NCI-H146 (cell line): Measurements from ENCODE around the gene THAP9.
"Not testable (repeated sequence)": the region's sequence is repeated elsewhere in the genome, so short reads cannot be mapped to it uniquely, and the experiment has no call there.

Source experiments
- DNase-seq: peaks from one replicate; lab custom pipeline; 2025; lab: John Stamatoyannopoulos, UW

THAP9 gene

DNA sequence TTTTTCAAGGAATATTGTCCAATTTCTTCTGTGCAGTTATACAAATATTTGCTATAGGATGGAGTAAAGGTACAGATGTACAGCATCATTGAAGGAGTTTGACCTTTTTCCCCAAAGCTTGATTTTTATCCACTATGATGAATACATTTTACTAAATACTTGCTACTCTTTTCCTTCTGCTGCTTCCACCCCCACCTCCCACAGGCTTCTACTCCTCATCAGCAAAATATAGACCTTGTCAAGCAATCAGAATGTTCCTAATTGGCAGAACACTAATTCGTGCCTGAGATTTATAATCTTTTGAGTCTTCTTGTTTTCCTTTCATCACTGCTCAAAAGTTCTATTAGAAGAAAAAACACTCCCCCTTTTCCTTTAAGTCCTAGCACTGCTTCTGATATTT lies 3.8 kb upstream of the THAP9 start:
- DNase-seq, result no peak

DNA sequence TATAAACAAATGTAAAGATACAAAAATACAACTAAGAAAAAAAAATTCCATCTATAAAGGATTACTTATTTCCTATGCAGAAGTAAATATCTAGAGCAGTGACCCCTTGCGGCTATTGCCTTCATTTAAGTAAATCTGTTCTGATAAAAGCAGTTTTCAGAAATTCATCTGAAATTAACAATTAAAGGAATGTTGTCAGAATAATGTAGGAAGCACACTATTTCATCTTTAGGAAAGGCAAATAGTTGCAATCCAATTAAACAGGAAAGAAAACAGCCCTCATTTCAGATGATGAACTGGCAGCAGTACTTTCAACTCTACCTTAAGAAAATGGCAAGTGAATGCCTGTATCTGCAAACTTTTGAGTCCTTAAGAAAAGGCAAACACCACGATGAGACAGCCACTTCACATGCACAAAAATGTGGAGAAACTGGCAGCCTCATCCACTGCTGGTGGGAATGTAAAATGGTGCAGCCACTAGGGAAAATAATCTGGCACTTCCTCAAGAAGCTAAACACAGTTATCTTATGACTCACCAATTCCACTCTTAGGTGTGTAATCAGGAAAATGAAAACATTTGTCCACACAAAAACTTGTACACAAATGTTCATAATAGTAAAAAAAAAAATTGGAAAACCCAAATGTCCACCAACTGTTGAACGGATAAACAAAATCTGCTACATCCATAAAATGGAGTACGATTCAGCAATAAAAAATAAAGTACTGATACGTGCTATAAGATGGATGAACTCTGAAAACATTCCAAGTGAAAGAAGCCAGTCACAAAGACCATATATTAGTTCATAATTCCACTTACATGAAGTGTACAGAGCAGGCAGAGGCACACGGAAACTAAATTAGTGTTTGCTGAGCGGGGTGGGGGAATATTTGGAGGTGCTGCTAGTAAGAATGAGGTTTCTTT lies 2.0 kb upstream of the THAP9 start:
- DNase-seq, result no peak

DNA sequence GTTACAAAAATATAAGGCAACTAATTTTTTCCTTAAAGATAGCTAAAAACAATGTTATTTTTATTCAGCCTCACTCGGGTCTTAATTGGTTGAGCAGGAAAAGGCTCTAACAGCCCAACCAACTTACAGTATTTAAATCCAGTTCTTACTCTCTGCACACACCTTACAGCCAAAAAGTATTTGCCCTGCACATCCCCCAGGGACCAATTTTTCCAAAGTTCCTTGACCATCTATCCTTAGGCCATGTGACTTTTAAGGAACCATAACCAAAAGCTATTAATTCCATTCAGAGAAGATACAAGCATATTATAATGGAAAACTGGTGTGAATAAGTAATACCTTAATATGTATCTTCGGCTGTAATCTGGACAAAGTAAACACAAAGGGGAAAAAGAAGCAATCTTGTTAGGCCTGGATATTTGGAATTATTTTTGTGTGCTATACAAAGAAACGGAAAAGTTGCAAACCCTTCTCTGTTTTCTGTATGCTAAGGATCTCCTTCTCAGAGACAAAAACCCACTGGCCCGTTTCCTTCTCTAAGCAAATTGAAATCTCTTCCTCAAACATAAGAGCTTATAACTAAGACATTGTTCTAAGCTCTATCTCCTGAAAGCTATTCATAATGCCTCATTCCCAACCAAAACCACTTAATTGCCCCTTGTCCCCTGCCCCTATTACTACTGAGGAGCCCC lies 1.0 kb upstream of the THAP9 start:
- no peak for DNase-seq

DNA sequence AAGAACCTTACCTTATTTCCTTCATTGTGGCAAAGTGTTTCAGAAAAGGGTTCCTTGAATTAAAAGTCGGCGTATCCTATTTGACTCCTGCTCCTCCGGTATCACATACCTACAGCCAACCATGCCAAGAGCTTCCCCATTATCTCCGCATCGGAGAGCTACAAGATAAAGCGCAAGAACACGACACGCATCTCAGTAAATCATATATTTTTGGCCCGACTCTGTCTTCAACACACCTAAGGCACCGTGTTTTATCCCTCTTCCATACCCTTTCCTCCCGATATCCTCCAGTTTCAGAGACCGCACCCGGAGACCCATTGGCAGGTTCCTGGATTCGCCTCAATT lies 497 bp upstream of the THAP9 start:
- peak; percentile 26 for DNase-seq

DNA sequence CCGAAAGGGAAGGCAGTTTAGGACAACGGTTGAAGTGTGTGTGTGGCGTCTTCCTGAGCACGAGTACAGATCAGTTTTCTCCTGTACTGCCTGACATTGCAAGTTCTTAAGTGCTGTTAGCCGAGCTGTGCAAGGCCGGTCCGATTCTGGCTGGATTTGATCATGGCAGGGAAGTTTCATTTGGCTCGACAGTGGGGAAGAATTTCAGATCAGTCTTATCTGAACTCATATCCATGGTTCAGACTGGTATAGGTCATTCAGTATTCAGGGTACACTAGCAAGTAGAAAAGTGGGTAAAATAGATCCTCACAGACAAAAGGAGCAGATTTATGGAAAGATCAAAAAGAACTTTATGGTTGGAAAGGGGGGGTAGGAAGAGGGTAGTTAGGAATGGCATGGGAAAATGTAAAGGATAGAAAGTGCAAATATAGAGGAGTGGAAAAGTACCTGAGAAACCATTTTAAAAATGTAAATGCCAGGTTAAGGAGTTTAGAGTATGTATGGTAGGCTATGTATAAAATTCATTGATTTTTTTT lies 716 bp downstream of the THAP9 start:
- no peak for DNase-seq

DNA sequence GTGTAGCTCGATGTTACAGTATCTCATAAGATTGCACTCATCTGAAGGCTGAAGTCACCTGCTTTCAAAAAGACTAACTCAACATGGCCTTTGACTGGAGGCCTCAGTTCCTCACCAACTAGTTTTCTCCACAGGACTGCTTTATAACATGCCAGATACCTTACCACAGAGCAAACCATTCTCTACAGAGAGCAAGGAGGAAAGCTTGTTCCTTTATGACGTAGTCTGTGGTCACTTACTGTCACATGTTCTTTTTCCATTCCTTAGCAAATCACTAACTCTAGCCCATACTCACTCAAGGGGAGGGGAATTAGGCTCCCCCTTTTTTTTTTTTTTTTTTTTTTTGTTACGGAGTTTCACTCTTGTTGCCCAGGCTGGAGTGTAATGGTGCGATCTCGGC lies 3.2 kb downstream of the THAP9 start:
- DNase-seq, result no peak

DNA sequence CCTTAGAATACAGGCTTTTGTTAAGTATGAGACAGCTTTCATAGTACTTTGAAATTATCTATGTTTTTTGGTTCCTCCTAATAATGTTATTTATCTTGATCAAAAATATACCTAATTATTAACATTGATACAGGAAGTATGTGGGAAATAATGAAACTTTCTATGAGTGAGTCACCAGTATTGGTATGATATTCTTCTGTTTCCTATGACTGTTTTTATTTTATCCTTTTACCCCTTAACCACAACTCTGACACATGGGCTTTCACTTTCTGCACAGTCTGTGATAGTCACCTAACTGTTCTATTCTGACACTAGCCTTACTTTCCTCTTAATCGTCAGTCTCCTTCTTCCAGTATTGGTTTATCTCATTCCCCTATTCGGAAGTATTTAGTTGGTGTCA lies 4.7 kb downstream of the THAP9 start:
- DNase-seq, result no peak

DNA sequence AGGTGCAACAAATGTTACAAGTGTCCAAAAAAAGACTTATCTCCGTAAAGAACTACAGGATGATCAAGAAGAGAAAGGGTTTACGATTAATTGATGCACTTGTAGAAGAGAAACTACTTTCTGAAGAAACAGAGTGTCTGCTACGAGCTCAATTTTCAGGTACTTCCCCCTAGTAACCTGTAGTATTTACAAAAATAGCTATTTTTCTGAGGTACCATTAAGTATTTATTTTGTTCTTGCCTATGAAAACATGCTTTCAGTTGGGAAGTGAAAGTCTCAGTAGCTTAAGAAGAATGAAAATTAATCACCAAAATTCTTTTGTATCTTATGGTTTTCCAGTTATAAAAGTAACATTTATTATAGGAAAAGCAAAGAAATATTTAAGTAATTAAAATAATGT lies 5.9 kb downstream of the THAP9 start:
- DNase-seq, result no peak

DNA sequence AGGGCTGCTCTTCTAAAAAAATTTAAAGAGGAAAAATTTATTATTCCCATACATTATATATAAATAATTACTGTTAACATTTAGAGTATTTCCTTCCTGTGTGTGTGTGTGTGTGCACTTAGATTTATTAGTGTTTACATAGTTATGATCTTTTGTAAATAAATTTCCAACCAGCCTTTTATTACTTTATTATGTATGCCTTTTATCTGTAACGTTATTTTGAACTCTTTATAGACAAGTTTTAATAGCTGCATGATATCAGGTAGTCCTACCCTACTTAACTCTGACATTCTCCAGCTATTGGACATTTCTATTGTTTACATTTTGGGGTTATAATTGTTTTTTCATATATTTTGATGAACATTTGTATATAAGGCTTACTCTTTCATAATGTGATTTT lies 8.8 kb downstream of the THAP9 start:
- DNase-seq, result no peak

DNA sequence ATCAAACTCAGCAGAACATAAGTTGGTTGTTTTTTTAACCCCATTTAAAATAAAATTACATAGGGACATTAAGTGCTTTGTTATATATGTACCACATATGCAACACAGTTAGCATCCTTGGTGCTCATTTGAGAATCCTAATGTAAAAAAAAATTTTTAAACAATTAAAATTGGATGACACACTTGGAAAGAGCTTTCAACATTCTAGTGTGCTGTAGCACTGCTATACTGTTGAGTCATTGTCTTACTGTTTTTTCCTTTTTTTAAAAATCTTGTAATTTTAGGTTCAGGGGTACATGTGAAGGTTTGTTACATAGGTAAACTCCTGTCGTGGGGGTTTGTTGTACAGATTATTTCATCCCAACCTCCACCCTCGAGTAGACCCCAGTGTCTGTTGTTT lies 12.8 kb downstream of the THAP9 start:
- DNase-seq, result no peak

DNA sequence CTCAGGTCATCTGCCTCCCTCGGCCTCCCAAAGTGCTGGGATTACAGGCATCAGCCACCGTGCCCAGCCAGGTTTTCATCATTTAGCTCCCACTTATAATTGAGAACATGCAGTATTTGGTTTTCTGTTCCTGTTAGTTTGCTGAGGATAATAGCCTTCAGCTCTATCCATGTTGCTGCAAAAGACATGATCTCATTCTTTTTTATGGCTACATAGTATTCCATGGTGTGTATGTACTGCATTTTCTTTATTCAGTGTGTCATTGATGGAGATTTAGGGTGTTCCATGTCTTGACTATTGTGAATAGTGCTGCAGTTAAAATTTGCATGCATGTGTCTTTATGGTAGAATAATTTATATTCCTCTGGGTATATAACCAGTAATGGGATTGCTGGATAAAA lies 13.4 kb downstream of the THAP9 start:
- not testable (repeated sequence) for DNase-seq

DNA sequence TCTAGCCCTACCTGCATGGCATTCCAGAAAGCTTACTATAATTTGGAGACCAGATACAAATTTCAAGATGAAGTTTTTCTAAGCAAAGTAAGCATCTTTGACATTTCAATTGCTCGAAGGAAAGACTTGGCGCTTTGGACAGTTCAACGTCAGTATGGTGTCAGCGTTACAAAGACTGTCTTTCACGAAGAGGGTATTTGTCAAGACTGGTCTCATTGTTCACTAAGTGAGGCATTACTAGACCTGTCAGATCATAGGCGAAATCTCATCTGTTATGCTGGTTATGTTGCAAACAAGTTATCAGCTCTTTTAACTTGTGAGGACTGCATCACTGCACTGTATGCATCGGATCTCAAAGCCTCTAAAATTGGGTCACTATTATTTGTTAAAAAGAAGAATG lies 17.6 kb downstream of the THAP9 start:
- no peak for DNase-seq

DNA sequence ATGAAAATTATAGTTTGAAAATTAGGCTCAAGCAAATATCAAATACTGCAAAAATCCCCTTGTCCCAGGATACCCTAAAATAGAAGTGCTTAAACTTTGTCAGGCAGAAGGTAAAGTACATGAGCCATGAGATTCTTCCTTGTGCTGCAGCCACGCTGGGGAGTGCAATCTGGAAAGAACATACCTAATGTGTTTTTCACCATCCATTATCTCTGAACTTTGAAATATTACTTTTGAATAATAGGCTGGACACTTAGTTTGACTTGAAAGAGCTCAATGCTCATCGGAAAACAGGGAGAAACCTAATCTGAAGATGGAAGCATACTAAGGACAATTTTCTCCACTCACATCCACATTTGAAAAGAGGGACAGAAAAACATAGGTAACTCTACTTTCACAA lies 18.9 kb downstream of the THAP9 start:
- no peak for DNase-seq

DNA sequence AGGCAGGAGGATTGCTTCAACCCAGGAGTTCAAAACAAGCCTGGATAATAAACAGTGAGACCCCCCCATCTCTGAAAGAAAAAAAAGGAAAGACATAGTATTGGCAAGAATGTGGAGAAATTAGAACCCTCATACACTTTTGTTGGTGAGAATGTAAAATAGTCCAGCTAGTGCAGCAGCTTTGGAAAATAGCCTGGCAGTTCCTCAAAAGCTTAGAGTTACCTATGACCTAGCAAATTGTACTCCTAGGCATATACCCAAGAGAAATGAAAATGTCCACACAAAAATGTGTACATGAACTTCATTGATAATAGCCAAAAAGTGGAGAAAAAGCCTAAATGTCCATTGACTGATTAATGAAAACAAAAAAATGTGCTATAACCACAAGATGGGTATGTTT lies 21.3 kb downstream of the THAP9 start:
- no peak for DNase-seq

DNA sequence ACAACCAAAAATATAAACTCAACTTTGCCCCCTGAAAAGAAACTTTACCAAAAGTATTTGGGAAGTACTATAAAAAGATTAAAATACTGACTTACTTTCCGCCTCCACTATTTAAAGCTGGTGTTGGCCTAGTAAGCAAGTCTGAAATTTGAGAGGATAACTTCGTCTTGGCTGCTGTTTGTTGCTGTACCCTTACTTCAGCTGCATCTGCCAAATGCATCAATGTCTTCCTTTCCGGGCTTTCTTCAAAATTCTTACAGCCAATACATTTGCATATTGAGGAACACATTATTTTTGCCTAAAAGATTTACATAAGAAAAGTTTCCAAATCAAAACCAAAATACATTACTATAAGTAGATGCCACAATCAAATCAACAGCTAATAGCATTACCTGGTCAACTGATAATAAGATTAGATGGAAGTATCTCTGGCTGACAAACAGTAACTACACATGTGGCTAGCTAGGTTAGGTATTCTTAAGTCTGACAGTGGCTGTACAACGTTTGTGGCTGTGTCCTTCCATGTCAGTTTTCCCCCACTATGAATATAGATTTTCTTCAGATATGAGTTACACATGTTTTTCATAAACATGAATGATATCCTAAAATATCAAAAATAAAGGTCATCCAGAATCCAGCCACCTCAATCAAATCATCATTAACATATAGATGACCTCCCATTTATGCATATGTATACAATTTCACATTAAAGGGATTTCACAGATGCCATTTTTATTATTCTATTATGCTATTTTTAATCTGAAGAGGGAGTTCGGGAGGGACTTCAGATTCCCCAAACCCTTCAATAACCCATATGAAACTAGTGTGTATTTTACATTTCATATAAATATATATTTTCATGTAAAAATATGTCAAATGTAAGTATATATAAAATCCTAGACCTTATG lies 30.6 kb downstream of the THAP9 start:
- no peak for DNase-seq

DNA sequence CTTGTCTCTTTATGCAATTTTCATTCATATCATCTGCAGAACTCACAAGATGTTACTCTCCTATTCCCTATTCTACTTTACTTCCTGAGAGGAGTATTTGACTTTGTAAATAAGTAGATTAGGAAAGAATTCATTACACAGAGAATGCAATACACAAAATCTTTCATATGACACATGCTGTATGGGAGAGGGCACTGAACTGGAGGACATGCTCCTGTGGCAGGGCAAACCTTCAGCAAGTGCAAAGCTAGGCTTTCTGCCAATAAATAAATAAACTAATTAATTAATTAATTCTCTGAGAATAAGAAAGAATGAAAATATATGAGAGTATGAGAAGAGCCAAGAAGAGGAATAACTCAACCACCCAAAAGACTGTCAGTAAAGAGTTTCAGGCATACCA lies 33.9 kb downstream of the THAP9 start:
- DNase-seq, result no peak

DNA sequence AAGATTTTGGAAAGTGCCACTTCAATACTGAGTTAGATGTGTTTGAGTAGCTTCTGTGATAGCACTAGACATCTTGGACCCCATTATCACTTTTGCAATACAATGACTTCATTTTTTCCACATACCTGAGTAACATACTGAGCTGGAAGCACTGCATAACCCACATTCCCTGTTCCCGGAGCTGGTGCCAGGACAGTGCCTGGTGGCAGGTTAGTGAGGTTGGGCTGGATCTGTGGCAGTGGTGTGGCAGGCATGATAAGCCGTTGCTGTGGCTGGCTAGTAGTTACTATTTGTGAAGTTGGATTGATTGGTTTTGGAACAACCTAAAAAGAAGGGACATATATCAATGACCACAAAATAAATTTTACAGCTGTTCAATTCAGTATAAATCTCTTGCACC lies 38.9 kb downstream of the THAP9 start:
- DNase-seq, result no peak

DNA sequence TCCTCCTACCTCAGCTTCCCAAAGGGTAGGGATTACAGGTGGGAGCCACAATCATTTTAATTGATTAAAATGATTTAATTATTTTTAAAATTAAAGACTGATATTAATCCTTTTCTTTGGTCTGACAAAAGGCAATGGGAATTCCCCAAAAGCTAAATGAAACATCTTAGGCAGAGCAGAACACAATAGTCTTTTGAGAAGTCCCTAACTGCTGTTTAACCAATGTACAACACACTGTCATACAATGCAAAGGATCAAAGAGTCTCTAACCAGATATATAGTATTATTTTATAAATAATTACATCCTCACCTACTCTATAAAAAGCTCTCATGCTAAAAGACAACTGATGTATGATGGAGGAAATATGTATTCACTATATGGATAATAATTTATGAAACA lies 47.0 kb downstream of the THAP9 start:
- no peak for DNase-seq

DNA sequence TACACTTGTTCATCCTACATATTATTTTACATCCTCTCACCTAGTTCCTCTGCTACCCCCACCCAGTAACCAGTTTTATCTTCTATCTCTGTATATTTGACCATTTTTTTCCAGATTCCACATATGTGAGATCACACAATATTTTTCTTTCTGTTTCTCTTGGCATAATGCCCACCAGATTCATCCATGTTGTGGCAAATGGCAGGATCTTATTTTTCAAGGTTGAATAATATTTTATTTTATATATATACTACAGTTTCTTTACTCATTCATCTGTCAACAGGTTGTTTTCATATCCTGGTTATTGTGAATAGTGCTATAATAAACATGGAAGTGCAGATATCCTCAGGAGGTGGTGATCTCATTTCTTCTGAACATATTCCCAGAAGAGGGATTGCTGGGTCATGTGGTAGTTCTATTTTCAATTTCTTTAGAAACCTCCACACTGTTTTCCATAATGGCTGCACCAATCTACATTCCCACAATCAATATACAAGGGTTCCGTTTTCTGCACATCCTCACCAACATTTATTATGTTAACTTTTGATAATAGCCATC lies 48.2 kb downstream of the THAP9 start:
- no peak for DNase-seq

DNA sequence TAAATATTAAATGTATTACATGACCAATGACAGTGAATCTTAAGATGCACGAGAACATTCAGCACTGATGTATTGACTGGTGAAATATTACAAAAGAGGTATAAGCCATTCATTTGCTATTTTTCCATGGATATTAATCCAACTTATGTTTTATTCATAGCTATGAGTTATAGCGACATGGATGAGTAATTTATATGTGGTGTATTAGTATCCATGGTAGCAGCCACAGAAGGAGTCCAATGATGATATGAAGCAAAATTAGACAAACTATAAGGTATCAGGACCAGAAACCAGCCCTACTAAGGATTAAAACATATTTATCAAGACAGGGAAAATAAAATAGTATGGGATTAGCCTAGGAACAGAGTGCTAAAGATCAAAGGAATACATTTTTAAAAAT lies 50.7 kb downstream of the THAP9 start:
- no peak for DNase-seq

DNA sequence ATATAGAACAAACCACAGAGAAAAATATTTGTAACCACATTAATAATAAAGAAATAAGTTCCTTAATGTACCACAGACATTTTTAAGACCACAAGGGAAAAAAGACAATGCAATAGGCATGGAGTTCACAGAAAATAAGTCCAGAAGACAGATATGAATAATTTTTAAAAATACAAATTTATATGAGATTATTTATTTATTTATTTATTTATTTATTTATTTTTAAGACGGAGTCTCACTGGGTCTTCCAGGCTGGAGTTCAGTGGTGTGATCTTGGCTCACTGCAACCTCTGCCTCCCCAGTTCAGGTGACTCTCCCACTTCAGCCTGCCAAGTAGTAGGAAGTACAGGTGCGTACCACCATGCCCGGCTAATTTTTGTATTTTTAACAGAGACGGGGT lies 53.7 kb downstream of the THAP9 start:
- no peak for DNase-seq

DNA sequence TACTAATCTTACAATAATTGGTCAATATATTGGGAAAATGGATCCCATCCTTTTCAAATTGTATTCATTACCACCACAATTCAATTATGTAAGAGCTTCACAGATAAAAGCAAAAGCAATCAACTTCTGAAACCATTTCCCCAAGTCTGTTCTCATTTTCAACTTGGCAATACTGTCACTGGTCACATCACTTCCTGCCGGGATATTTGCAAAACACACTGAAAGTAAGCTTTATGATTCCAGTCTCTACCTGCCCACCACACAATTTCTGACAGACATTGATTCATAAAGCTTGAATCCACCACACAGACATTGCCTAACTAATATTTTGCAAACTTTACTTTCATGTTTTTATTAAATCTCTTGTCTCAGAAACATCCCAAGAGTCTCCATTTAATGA lies 56.5 kb downstream of the THAP9 start:
- no peak for DNase-seq
